HepG2 (cell line): Measurements from ENCODE around the gene BPHL. TPM values are rescaled to one million over a fixed set of nuclear protein-coding genes. Genes with fewer than 3 reads are reported as not detected.

ENCODE experiments used
- AHR ChIP-seq: IDR thresholded peaks from 2 replicates; pipeline ENCODE4 v1.6.1; 2018; ENCODE audit warnings: missing genetic modification reagents, missing compliant biosample characterization
- BCL3 ChIP-seq: sonication (generic); formaldehyde crosslinking; IDR thresholded peaks from 2 replicates; pipeline ENCODE4 v1.5.1; 2020; ENCODE audit warnings: mild to moderate bottlenecking, missing genetic modification reagents, moderate library complexity
- CENPX ChIP-seq: sonication (generic); formaldehyde crosslinking; IDR thresholded peaks from 2 replicates; pipeline ENCODE4 v1.9.0; 2021; ENCODE audit warnings: mild to moderate bottlenecking, missing genetic modification reagents, moderate library complexity
- E2F5 ChIP-seq: sonication (generic); formaldehyde crosslinking; conservative IDR thresholded peaks from 2 replicates; pipeline ENCODE4 v1.4.0; 2020; ENCODE audit warnings: missing genetic modification reagents
- HDAC2 ChIP-seq: sonication (generic); formaldehyde crosslinking; IDR thresholded peaks from 2 replicates; pipeline ENCODE4 v1.4.0; 2020; ENCODE audit warnings: missing genetic modification reagents
- HIVEP1 ChIP-seq: sonication (generic); formaldehyde crosslinking; IDR thresholded peaks from 2 replicates; pipeline ENCODE4 v1.4.0; 2020; ENCODE audit warnings: mild to moderate bottlenecking, missing genetic modification reagents
- HMGXB3 ChIP-seq: sonication (generic); formaldehyde crosslinking; IDR thresholded peaks from 2 replicates; pipeline ENCODE4 v1.4.0; 2020; ENCODE audit warnings: missing genetic modification reagents, borderline replicate concordance
- HNRNPUL1 ChIP-seq: fragments of 200-400 bp; formaldehyde crosslinking; IDR thresholded peaks from 2 replicates; pipeline ENCODE4 v1.6.1; 2017; ENCODE audit warnings: low read depth, mild to moderate bottlenecking, low read length, moderate library complexity
- HOXA9 ChIP-seq: sonication (generic); formaldehyde crosslinking; IDR thresholded peaks from 2 replicates; pipeline ENCODE4 v1.8.1; 2022; ENCODE audit warnings: missing genetic modification reagents, mild to moderate bottlenecking, moderate library complexity, borderline replicate concordance
- JDP2 ChIP-seq: sonication (generic); formaldehyde crosslinking; IDR thresholded peaks from 2 replicates; pipeline ENCODE4 v1.8.1; 2022; ENCODE audit warnings: missing genetic modification reagents, borderline replicate concordance
- JUND ChIP-seq: sonication (generic); formaldehyde crosslinking; IDR thresholded peaks from 2 replicates; pipeline ENCODE4 v1.8.0; 2022; ENCODE audit warnings: mild to moderate bottlenecking, missing genetic modification reagents
- KDM5B ChIP-seq: sonication (generic); formaldehyde crosslinking; IDR thresholded peaks from 2 replicates; pipeline ENCODE4 v1.4.0; 2020; ENCODE audit warnings: missing genetic modification reagents, mild to moderate bottlenecking, borderline replicate concordance
- KDM6A ChIP-seq: IDR thresholded peaks from 2 replicates; pipeline ENCODE4 v1.6.1; 2016; ENCODE audit warnings: low read depth
- MBD4 ChIP-seq: IDR thresholded peaks from 2 replicates; pipeline ENCODE4 v1.6.1; 2012; ENCODE audit warnings: low read length, inconsistent platforms, borderline replicate concordance
- MTERF4 ChIP-seq: sonication (generic); formaldehyde crosslinking; IDR thresholded peaks from 2 replicates; pipeline ENCODE4 v1.8.0; 2023; ENCODE audit warnings: mild to moderate bottlenecking, missing genetic modification reagents
- RFX3 ChIP-seq: IDR thresholded peaks from 2 replicates; pipeline ENCODE4 v1.6.1; 2016; ENCODE audit warnings: missing biosample characterization, missing genetic modification reagents
- YEATS2 ChIP-seq: sonication (generic); formaldehyde crosslinking; IDR thresholded peaks from 2 replicates; pipeline ENCODE4 v1.4.0; 2020; ENCODE audit warnings: missing genetic modification reagents, borderline replicate concordance
- ZBTB1 ChIP-seq: sonication (generic); formaldehyde crosslinking; IDR thresholded peaks from 2 replicates; pipeline ENCODE4 v1.4.0; 2020; ENCODE audit warnings: missing genetic modification reagents, borderline replicate concordance
- ZBTB37 ChIP-seq: sonication (generic); formaldehyde crosslinking; IDR thresholded peaks from 2 replicates; pipeline ENCODE4 v1.4.0; 2020; ENCODE audit warnings: mild to moderate bottlenecking, missing genetic modification reagents
- ZFX ChIP-seq: sonication (generic); formaldehyde crosslinking; IDR thresholded peaks from 2 replicates; pipeline ENCODE4 v1.4.0; 2020; ENCODE audit warnings: mild to moderate bottlenecking, low read depth, missing genetic modification reagents, moderate library complexity
- ZNF567 ChIP-seq: sonication (generic); formaldehyde crosslinking; IDR thresholded peaks from 2 replicates; pipeline ENCODE4 v1.8.1; 2023; ENCODE audit warnings: mild to moderate bottlenecking, missing genetic modification reagents, borderline replicate concordance
- polyA plus RNA-seq, 8 experiments: library from polyadenylated mRNA; depleted of rRNA in 3 of 8; stranded (reverse) in 7 of 8; unstranded in 1 of 8; fragments of >200 nt; fragmentation: Illumina TruSeq in 4 of 8; extraction: Trizol in 4 of 8; gene quantifications; 2 replicates each; pipeline versions ENCODE4 v1.2.1 to v1.2.3, GENCODE V29; 2011 to 2016; ENCODE audit warnings: low read depth in 4 of 8, missing spikeins in 1 of 8, mixed read lengths in 1 of 8; ENCODE audit not compliant: insufficient read depth in 1 of 8
- total RNA-seq, 5 experiments: library from RNA; depleted of rRNA; stranded (reverse); fragments of >200 nt; fragmentation: Illumina TruSeq; extraction: Trizol; gene quantifications; 2 replicates each; pipeline ENCODE4 v1.2.3, GENCODE V29; 2016; ENCODE audit warnings: low read depth in 1 of 5

Gene BPHL
- total and polyA plus RNA-seq, 2 of the 13 experiments (the other 11 are each of a cell fraction or from before 2014, with no cell fraction given), result 37.8 to 39.5 TPM

- peak; percentile 42; the same call in 1 of the 2 replicates for TF ChIP-seq E2F5 (CRISPR knock-in tag)
- peak; percentile 90 for TF ChIP-seq HOXA9
- no peak for TF ChIP-seq MBD4
- TF ChIP-seq HNRNPUL1, result peak; percentile 36; the same call in 1 of the 2 replicates
- peak; percentile 89 for TF ChIP-seq AHR
- TF ChIP-seq CENPX (CRISPR knock-in tag), result no peak
- TF ChIP-seq HIVEP1, result peak; percentile 89
- no peak for TF ChIP-seq JDP2 (CRISPR knock-in tag)
- TF ChIP-seq KDM5B (CRISPR knock-in tag), result peak; percentile 98
- TF ChIP-seq RFX3 (CRISPR knock-in tag), result no peak
- TF ChIP-seq JUND (CRISPR knock-in tag), result no peak
- TF ChIP-seq ZBTB37, result 0 out of 2 replicates have a peak, but pooled peaks have one; percentile 41
- TF ChIP-seq ZFX, result peak; percentile 59; the same call in 1 of the 2 replicates
- TF ChIP-seq BCL3 (CRISPR knock-in tag), result peak; percentile 81; the same call in 1 of the 2 replicates
- peak; percentile 8; the same call in 1 of the 2 replicates for TF ChIP-seq KDM6A (CRISPR knock-in tag)
- TF ChIP-seq ZNF567 (CRISPR knock-in tag), result peak; percentile 76; the same call in 1 of the 2 replicates
- TF ChIP-seq YEATS2, result peak; percentile 65; the same call in 1 of the 2 replicates
- TF ChIP-seq ZBTB1 (CRISPR knock-in tag), result no peak
- peak; percentile 64; the same call in 1 of the 2 replicates for TF ChIP-seq HDAC2
- TF ChIP-seq HMGXB3, result peak; percentile 74
- peak; percentile 93 for TF ChIP-seq MTERF4 (CRISPR knock-in tag)
Observed at GRCh38 chr6:3162565-3163247, 44.2 kb downstream of the BPHL start (continued).
